Breast epithelium (tissue), 3 donors: ENCODE data around the gene TMEM234.

ENCODE experiments used
- POLR2AphosphoS5 ChIP-seq, 3 donors: sonication (generic); formaldehyde crosslinking; IDR thresholded peaks; one replicate each; pipeline ENCODE4 v1.6.1; 2017; ENCODE audit warnings: antibody characterized with exemption in 3 of 3
- TF ChIP-seq, protein P1 (sequence below), 3 donors: fragments of 450-650 bp; IDR thresholded peaks; one replicate each; pipeline ENCODE4 v1.5.1; 2016 to 2017; ENCODE audit warnings: antibody characterized with exemption in 3 of 3, mild to moderate bottlenecking in 3 of 3, moderate library complexity in 3 of 3

- TF ChIP-seq, protein P1, sequence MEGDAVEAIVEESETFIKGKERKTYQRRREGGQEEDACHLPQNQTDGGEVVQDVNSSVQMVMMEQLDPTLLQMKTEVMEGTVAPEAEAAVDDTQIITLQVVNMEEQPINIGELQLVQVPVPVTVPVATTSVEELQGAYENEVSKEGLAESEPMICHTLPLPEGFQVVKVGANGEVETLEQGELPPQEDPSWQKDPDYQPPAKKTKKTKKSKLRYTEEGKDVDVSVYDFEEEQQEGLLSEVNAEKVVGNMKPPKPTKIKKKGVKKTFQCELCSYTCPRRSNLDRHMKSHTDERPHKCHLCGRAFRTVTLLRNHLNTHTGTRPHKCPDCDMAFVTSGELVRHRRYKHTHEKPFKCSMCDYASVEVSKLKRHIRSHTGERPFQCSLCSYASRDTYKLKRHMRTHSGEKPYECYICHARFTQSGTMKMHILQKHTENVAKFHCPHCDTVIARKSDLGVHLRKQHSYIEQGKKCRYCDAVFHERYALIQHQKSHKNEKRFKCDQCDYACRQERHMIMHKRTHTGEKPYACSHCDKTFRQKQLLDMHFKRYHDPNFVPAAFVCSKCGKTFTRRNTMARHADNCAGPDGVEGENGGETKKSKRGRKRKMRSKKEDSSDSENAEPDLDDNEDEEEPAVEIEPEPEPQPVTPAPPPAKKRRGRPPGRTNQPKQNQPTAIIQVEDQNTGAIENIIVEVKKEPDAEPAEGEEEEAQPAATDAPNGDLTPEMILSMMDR (IDR thresholded peaks at IDR 0.05) = no peak
- TF ChIP-seq POLR2AphosphoS5 (IDR thresholded peaks at IDR 0.05) = no peak
These were observed 49.4 kb downstream of the TMEM234 start for GRCh38 chr1:32172621-32173245.
